Spleen (tissue), 7 donors: ENCODE results near the gene TRIM56.
"Not testable (repeated sequence)": the region's sequence is repeated elsewhere in the genome, so short reads cannot be mapped to it uniquely, and the experiment has no call there.

Experiments used
- CTCF ChIP-seq, 11 experiments: fragments of 200-600 bp in 7 of 11; fragments of 450-650 bp in 4 of 11; sonication (generic) in 4 of 11; IDR thresholded peaks in 8 of 11; conservative IDR thresholded peaks in 3 of 11; 1 replicate in 7 of 11; 2 replicates in 4 of 11; pipeline versions ENCODE4 v1.4.0 to v1.8.0; 2016 to 2021; ENCODE audit warnings: antibody characterized with exemption in 11 of 11, inconsistent platforms in 4 of 11, mild to moderate bottlenecking in 1 of 11
- POLR2AphosphoS5 ChIP-seq, 3 donors: sonication (generic); formaldehyde crosslinking; IDR thresholded peaks; one replicate each; pipeline ENCODE4 v1.5.1; 2017; ENCODE audit warnings: antibody characterized with exemption in 3 of 3
- donor health status: DM: no; HTN: no; CAD: no; lungs with moderate emphysema.
- donor health status: DM: no; HTN: no; CAD: no.
- donor health status: DM: no; HTN: no; CAD: no.

DNA sequence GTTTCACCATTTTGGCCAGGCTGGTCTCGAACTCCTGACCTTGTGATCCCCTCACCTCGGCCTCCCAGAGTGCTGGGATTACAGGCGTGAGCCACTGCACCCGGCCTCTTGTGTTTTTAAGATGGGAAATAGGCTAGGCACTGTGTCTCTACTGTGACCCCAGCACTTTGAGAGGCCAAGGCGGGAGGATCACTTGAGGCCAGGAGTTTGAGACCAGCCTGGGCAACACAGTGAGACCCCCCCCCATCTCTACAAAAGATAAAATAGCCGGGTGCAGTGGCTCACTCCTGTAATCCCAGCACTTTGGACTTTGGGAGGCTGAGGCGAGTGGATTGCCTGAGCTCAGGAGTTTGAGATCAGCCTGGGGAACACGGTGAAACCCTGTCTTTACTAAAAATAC lies 9.1 kb upstream of the TRIM56 start:
- TF ChIP-seq CTCF (IDR thresholded peaks at IDR 0.05 in 8 of 11, conservative IDR thresholded peaks at IDR 0.05 in 3 of 11); POLR2AphosphoS5 (IDR thresholded peaks at IDR 0.05): not testable (repeated sequence)
